Panc1 (cell line): ENCODE measurements around the gene ATP10A.

Experiments
- CTCF ChIP-seq: fragments of 450-650 bp; IDR thresholded peaks from 2 replicates; pipeline ENCODE4 v1.5.1; 2017; ENCODE audit warnings: mild to moderate bottlenecking
- POLR2AphosphoS5 ChIP-seq: IDR thresholded peaks from 2 replicates; pipeline ENCODE4 v1.6.1; 2012; ENCODE audit warnings: mild to moderate bottlenecking, low read depth, low read length, moderate library complexity
- SIN3A ChIP-seq: IDR thresholded peaks from 2 replicates; pipeline ENCODE4 v1.6.1; 2012; ENCODE audit warnings: low read depth, mild to moderate bottlenecking, low read length, moderate library complexity, borderline replicate concordance; ENCODE audit not compliant: insufficient read depth
- TF ChIP-seq, protein P1 (sequence below), 2 experiments: IDR thresholded peaks; 2 replicates each; pipeline ENCODE4 v1.6.1; 2011 to 2012; ENCODE audit warnings: low read depth in 2 of 2, control low read depth in 1 of 2, low read length in 1 of 2, mild to moderate bottlenecking in 1 of 2, moderate library complexity in 1 of 2; ENCODE audit not compliant: insufficient read depth in 1 of 2

GRCh38 chr15:25844542-25844941, 18.6 kb downstream of the ATP10A start:
- TF ChIP-seq SIN3A: no peak
- TF ChIP-seq CTCF: no peak
- TF ChIP-seq, protein P1, sequence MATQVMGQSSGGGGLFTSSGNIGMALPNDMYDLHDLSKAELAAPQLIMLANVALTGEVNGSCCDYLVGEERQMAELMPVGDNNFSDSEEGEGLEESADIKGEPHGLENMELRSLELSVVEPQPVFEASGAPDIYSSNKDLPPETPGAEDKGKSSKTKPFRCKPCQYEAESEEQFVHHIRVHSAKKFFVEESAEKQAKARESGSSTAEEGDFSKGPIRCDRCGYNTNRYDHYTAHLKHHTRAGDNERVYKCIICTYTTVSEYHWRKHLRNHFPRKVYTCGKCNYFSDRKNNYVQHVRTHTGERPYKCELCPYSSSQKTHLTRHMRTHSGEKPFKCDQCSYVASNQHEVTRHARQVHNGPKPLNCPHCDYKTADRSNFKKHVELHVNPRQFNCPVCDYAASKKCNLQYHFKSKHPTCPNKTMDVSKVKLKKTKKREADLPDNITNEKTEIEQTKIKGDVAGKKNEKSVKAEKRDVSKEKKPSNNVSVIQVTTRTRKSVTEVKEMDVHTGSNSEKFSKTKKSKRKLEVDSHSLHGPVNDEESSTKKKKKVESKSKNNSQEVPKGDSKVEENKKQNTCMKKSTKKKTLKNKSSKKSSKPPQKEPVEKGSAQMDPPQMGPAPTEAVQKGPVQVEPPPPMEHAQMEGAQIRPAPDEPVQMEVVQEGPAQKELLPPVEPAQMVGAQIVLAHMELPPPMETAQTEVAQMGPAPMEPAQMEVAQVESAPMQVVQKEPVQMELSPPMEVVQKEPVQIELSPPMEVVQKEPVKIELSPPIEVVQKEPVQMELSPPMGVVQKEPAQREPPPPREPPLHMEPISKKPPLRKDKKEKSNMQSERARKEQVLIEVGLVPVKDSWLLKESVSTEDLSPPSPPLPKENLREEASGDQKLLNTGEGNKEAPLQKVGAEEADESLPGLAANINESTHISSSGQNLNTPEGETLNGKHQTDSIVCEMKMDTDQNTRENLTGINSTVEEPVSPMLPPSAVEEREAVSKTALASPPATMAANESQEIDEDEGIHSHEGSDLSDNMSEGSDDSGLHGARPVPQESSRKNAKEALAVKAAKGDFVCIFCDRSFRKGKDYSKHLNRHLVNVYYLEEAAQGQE (IDR thresholded peaks at IDR 0.05; ENCODE audit: insufficient read depth in 1 of 2, low read depth in 2 of 2, low read length in 1 of 2): no peak
- no peak for TF ChIP-seq POLR2AphosphoS5
